ENCODE data around the gene ZBTB16.

The ZBTB16 gene

DNA sequence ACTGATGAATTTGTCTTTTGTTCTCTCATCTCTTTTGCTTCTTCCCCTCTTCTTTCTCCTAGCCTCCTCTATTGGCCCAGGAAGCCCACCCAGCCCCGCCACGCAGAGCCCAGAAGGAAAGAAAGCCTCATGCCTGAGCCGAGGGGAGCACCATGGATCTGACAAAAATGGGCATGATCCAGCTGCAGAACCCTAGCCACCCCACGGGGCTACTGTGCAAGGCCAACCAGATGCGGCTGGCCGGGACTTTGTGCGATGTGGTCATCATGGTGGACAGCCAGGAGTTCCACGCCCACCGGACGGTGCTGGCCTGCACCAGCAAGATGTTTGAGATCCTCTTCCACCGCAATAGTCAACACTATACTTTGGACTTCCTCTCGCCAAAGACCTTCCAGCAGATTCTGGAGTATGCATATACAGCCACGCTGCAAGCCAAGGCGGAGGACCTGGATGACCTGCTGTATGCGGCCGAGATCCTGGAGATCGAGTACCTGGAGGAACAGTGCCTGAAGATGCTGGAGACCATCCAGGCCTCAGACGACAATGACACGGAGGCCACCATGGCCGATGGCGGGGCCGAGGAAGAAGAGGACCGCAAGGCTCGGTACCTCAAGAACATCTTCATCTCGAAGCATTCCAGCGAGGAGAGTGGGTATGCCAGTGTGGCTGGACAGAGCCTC, 3.8 kb downstream of the ZBTB16 start:
- no peak for DNase-seq (ENCODE audit: insufficient read length, low spot score)
- FAIRE-seq = no peak

DNA sequence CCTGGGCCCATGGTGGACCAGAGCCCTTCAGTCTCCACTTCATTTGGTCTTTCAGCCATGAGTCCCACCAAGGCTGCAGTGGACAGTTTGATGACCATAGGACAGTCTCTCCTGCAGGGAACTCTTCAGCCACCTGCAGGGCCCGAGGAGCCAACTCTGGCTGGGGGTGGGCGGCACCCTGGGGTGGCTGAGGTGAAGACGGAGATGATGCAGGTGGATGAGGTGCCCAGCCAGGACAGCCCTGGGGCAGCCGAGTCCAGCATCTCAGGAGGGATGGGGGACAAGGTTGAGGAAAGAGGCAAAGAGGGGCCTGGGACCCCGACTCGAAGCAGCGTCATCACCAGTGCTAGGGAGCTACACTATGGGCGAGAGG, 4.3 kb downstream of the ZBTB16 start:
- FAIRE-seq (no peak), DNase-seq (ENCODE audit: insufficient read length, low spot score) (no peak)

DNA sequence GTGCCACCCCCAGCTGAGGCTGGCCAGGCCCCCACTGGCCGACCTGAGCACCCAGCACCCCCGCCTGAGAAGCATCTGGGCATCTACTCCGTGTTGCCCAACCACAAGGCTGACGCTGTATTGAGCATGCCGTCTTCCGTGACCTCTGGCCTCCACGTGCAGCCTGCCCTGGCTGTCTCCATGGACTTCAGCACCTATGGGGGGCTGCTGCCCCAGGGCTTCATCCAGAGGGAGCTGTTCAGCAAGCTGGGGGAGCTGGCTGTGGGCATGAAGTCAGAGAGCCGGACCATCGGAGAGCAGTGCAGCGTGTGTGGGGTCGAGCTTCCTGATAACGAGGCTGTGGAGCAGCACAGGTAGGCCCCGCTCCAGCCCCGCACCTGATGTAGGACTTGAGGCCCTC, 4.7 kb downstream of the ZBTB16 start:
- DNase-seq (ENCODE audit: insufficient read length, low spot score) (no peak), FAIRE-seq (no peak)

DNA sequence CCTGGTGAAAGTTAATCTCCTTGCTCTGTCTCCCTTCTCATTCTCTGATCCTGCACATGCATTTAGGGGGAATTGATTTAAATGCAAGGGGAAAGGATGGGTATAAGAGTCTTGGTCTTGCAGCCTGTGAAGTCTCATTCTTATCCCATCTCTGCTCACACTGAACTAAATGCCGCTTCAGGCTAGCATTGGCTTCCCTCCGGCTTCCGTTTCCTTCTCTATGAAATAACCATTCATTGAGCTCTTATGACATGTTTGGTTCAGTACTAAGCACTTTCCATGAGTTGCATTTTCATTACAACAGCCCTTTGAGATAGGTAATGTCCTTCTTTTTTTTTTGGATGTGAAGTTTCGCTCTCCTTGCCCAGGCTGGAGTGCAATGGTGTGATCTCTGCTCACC, 5.6 kb downstream of the ZBTB16 start:
- FAIRE-seq (no peak), DNase-seq (ENCODE audit: insufficient read length, low spot score) (no peak)

DNA sequence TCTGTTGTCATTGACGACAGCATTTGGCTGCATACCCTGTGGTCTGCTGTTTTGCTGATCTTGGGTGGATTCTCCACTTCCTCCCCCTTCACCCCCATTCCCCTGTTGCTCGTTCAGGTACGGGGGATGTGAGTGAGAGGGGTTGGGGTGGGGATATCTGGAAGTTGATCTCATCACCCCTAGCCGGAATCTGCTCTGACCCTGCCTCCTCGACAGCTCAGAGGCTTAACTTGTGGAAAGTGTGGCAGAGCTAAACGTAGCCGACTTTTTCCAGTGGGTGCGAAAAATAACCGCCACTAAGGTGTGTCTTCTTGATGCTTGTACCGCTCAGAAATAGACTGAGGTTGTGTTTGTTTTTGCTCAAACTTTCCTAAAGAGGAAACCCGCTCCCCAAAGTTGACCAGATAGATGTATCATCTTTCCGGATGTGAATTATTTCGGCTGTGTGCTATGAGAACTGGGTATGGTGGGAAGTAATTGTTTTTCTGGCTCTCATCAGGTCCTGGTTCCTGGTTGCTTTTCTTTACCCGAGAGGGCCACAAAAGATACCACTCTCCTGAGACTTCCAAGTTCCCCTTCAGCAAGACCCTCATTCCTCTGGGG, 6.6 kb downstream of the ZBTB16 start:
- FAIRE-seq (no peak), DNase-seq (ENCODE audit: insufficient read length, low spot score) (no peak)

DNA sequence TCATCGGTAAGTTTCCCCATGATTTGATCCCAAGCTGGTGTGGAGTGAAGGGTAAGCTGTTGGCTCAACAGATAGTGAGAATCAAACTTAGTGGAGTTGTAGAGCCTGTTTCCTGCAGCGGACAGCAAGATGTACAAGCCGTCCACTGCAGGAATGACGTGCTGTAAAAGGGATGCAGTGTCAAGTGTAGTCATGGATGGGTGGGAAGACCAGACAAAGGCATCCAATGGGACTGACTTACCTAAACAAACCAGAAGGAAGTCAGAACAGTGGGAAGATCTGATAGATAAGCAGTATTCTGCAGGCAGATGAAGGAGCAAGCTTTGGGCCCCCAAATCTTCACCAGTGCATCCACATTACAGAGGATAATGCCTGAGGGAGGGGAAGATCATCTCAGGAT, 8.8 kb downstream of the ZBTB16 start:
- FAIRE-seq (no peak), DNase-seq (ENCODE audit: insufficient read length, low spot score) (no peak)

DNA sequence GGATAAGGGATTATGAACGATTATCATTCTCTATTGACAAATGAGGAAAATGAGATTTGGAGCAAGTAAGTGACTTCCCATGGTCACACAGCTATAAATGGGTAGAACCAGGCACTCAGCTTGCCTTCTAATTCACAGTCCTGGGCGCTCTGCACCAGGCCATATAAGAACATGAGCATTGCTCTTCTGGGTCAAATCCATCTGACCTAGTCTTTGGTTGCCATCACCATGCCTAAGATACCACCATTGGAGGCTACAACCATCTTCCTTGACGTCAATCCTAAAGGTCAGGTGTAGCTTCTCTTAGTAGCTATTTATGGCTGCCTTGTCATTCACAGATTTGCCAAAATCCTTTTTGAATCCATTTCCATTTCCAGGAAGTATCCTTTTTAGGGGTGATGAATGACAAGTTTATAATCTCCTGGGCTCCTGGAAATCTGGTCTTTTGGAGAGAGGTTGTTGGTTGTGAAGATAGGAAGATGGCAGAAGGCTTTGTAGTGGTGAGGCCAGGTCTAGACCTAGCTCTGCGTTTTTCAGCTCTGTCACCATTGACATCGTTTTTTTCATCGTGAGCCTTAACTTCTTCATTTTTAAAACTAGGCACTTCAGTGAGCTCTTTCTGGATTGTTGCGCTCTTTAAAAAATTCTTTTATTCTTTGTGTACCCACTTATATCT, 11.1 kb downstream of the ZBTB16 start:
- DNase-seq (ENCODE audit: insufficient read length, low spot score) (no peak), FAIRE-seq (no peak)

DNA sequence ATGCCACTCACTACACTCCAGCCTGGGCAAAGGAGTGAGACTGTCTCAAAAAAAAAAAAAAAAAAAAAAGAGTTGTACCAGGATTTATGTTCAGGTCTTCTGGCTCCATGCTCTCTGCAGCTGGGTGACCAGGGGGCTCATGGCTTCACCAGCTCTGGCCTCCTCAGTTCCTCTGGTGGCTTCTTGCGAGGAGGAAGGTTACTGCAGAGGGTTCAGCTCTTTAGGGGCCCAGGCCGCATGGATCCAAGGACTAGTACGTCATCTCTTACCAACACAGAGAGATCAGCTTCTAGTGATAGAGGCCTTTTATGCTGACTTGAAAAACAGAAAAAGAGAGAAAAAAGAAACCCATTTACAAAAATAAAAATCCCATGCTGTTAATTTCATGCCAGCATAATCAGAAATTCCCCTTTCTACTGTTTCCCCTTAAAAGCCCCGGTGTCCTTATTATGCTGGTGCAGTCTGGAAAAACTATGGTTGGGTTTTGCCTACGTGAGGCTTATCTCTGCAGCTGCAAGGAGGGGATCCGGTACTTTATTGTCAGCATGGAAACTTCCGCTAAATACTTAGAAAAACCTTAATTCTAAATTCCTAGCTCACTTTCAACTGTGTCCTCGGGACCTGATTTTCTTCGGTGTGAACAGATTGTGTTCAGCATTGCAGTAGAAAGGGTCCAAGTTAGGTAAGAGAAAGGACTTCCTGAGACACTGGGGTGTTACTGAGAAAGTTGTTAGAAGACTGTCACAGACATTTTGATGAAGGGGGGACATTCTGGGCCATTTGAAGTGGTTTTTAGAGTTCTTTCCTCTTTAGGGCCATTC, 13.7 kb downstream of the ZBTB16 start:
- FAIRE-seq (no peak), DNase-seq (ENCODE audit: insufficient read length, low spot score) (no peak)

DNA sequence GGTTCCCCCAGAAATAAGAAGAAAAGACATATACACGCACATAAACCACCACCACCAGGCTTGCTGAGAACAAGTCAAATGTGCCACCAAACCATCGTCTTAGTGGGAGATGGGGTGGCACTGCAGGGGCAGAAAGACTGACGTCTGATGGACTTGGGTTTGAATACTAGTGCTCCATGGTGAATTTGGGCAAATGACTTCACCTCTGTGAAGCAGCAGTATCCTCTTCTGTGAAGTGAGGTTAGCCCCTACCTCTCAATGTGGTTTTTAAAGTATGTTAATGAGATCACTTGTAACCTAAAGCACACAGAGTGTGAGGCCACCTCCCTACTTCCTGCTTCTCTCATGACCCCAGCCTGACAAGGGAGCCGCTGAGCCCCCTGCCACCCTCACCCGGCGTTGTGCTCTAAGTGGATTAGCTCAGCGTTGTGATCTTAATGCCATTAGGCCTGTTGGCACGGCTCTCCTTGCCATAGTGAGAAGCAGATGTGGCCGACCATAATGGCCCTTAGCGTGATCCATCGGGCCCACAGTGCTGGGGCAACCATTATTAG, 14.4 kb downstream of the ZBTB16 start:
- no peak for FAIRE-seq
- DNase-seq (ENCODE audit: insufficient read length, low spot score) = no peak

DNA sequence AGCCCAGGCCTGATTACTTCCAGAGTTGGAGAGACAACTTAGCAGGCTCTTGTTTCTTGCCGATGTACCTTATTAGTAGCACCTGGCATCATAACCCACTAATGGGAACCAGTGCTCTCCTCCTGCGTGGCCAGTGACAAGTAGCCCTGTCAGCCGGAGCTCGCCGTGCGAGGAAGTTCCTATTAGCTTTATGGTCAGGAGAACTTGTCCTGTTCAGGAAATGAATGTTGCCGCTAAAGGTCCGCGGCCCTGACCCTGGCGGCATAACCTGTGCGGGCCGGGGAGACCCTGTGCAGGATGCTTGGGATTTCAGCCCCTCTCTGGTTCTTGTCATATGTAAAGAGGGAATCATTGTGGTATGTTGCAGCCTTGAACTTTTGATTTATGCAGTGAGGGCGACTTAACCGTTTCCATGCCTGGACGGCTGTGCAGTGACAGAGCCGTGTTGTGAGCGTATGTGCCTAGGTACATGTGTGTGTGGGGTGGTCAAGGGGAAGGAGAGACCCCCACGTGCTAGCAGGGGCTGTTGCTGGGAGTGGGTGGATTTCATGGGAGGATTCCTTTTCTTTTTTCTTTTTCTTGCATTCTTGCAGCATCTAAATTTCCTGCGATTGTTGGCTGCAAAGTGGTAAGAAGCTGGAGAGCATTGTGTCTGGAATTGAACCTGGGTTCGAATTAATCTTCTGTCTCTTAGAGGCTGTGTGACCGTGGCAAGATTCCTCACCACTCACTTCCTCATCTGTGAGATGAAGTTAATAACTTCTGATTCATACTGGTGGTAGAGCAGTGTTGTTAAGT, 15.2 kb downstream of the ZBTB16 start:
- DNase-seq (ENCODE audit: insufficient read length, low spot score) (no peak), FAIRE-seq (no peak)

DNA sequence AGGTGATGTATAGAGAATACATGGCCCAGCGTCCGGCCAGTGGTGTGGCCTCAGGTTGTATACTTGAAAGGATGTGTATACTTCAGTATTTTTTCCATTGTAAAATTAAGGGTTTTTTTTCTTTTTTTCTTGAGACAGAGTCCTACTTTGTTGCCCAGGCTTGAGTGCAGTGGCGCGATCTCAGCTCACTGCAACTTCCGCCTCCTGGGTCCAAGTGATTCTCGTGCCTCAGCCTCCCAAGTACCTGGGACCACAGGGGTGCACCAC, 15.8 kb downstream of the ZBTB16 start:
- no peak for DNase-seq (ENCODE audit: insufficient read length, low spot score)
- FAIRE-seq = no peak

DNA sequence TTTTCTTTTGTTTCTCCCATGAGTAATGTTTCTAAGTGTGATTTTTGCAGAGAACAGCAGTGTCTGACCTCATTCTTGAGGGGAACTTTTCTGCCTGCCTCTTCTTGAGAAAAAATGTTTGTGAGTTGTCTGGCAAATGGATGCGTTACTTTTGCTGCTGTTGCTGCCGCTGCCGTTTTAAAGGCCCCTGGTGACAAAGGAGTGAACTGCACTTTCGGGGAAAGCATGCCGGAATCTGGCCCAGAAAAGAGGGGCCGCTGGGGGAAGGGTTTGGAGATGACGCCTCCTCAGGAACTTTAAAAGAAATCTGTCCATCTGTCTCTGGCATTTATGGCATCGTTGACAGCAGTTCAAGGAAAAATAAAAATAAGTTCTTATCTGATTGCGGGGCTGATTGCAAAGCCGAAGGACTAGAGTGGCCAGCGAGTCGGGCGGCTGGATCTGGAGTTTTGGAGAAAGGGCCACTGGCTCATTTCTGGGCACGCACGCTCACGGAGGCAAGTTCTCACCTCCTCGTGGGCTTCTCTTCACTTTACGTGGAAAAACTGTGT, 16.5 kb downstream of the ZBTB16 start:
- no peak for FAIRE-seq
- DNase-seq (ENCODE audit: insufficient read length, low spot score) = peak; percentile 28

DNA sequence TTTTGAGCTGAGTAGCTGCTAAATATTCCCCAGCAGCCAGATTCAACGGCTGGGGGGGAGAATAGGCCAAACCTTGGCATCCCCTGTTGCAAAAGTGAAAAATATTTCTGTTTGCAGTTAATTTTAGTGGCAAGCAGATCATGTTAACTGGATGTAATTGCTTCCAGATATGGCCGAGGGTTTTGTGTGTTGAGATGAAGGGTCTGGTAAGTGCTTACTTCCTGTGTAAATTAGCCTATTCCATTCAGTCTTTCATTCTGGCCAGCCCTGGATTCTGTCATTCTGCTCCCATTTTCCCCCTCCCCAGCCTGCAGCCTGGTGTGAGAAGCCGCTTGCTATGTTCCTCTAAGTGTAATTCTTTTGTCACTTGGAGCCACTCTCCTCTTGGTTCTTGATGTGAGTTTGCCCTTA, 17.4 kb downstream of the ZBTB16 start:
- DNase-seq (ENCODE audit: insufficient read length, low spot score) (no peak), FAIRE-seq (no peak)

DNA sequence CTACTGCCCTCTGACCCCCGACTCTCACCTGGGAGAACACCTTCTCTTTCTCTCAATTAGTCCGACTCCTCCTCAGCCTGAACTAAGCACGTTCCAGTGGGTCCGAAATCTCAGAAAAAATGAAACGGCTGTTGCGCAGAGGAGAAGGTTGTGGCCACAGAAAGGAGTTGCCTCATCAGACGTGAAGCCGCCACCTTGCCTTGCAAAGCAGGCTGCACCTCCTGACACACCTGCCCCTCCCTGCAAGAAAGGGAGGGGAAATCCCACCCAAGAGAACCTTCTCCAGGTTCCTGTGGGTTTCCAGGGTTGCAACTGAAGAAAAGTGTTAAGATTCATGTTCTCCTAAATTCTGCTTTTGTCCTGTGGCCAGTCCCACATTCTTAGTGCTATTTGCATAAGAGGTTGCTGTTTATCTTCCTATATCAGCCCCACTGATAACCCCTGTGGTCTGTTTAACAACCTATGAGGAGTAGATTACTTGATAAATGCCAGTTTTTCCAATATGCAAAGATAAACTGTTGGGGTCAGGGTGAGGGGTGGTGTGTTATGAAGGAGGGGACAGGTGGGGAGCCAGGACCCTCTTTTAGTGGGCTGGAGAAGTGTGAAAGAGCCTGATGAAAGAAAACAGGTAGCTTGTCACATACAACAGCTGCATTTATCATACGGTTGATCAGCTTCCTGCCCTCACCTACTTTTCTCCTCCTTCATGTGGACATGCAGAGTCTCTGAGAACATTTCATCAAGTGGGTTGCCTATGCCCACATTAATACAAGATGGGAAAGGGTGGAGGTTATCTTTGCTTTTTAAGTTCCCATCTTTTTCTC, 18.2 kb downstream of the ZBTB16 start:
- no peak for DNase-seq (ENCODE audit: insufficient read length, low spot score)
- FAIRE-seq = no peak

DNA sequence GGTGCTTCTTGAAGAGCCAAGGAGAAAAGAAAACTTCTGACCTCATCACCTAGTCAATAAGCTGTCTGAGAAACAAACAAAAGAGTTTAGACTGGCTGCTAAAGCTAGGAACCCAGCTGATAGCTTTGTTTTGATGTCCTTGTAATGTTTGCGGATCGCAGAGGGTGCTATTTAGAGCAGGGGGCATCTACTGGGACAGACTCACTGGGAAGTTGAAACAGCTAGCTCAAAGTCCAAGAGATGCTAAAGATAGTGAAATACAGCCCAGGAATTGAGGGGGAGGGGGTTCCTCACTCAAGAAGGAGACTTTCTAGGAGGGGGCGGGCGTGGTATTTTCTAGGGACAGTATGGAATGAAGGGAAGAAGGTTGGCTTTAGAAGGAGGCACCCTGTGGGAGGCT, 18.9 kb downstream of the ZBTB16 start:
- DNase-seq (ENCODE audit: insufficient read length, low spot score) (no peak), FAIRE-seq (no peak)

DNA sequence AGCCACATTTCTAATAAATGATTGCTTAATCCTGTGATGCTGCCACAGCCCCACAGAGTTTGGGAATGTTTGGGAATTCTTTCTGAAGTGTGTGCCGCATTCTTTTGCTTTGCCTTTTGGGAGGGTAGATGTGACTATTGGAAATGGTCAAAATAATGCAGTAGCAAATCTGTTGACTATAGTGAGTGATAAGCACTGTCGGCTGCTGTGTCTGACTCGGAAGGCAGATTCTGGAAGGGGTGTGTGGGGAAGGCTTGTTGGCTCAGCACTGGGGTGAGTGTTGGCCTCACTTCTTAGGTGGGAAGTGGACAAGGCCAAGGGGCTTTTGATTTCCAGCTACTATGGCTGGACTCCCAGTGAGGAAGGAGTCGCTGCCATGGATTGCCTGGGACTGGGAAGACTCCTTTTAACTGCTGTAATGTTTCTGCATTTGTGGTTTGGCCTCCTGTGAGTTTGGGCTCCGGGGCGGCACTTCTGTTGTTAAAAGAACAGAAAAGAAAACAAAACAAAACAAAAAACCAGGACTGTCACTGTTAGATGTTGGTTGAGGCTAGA, 20.1 kb downstream of the ZBTB16 start:
- DNase-seq (ENCODE audit: insufficient read length, low spot score) (no peak), FAIRE-seq (no peak)

DNA sequence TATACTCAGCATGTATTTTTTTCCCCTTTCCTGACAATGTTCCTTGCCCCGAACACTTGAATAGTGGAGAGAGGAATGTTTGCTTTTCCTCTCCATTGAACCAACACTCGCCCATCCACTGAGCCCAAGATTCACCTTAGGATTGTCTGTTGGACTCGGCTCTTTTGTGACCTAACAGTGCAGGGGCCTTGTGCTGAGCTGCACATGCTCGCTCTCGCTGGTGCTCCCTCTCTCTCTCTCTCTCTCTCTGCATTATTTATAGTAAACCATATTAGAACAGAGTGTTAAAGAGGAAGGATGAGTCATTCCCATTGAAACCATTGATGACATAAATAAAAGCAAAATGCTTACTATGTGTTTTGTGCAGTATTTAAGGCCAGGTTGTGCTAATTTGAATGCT, 20.7 kb downstream of the ZBTB16 start:
- FAIRE-seq = no peak
- no peak for DNase-seq (ENCODE audit: insufficient read length, low spot score)

DNA sequence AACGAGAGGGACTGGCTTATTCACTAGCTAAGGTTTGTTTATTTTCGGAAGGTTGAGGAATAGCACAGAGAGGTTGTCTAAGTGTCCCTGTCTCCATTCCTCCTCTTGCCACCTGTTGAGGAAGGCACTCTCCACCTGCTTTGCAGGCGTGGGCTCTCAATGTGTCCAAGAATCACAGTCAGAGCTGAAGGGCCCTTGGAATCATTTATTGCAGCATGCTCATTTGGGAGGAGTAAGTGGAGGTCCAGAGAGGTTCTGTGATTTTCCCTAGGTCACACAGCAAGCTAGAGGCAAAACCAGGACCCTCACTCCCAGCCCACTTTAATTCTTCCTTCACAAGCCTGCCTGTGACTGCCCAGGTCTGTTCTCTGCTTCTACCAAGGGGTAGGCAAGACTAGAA, 21.3 kb downstream of the ZBTB16 start:
- FAIRE-seq (no peak), DNase-seq (ENCODE audit: insufficient read length, low spot score) (no peak)
